Panc1 (cell line): Measurements from ENCODE around the gene TRABD2A.

Experiments used
- SIN3A ChIP-seq: IDR thresholded peaks from 2 replicates; pipeline ENCODE4 v1.6.1; 2012; ENCODE audit warnings: low read depth, mild to moderate bottlenecking, low read length, moderate library complexity, borderline replicate concordance; ENCODE audit not compliant: insufficient read depth
- TF ChIP-seq, protein P1 (sequence below): fragments of 450-650 bp; IDR thresholded peaks from 2 replicates; pipeline ENCODE4 v1.5.1; 2017; ENCODE audit warnings: mild to moderate bottlenecking

DNA sequence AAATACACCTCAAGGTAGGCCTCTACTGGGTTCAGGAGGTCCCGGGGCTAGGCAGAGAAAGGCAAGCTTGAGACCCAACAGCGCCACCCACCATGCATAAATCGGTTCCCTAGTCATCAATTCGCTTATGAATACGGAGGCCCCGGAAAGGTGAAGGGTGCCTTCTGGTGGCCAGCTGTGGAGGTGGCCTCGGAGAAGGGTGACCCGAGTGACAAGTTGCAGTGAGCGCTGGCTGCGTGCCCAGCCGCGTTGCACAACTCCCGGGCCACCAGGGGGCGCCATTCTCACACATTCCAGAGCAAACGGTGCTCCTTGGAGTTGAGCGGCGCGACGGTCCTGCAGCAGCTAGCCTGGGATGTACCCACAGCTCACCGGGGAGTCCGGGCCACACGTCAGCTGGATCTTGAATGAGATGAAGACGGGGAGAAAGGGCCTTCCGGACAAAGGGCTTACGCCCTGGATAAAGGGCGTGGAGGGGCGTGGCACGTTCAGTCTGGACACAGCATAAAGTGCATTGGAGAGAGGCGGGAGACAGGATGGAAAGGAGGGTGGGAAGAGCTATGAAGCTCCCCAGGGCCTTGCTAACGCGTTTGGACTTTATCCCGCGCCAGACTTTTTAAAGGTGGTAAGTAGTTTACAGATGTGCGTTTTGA, 45.0 kb upstream of the TRABD2A start:
- TF ChIP-seq, protein P1, sequence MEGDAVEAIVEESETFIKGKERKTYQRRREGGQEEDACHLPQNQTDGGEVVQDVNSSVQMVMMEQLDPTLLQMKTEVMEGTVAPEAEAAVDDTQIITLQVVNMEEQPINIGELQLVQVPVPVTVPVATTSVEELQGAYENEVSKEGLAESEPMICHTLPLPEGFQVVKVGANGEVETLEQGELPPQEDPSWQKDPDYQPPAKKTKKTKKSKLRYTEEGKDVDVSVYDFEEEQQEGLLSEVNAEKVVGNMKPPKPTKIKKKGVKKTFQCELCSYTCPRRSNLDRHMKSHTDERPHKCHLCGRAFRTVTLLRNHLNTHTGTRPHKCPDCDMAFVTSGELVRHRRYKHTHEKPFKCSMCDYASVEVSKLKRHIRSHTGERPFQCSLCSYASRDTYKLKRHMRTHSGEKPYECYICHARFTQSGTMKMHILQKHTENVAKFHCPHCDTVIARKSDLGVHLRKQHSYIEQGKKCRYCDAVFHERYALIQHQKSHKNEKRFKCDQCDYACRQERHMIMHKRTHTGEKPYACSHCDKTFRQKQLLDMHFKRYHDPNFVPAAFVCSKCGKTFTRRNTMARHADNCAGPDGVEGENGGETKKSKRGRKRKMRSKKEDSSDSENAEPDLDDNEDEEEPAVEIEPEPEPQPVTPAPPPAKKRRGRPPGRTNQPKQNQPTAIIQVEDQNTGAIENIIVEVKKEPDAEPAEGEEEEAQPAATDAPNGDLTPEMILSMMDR: peak; percentile 100
- TF ChIP-seq SIN3A: peak; percentile 77; the same call in 1 of the 2 replicates
